ENCODE measurements around the gene EPYC. TPM values are rescaled to one million over a fixed set of nuclear protein-coding genes. Genes with fewer than 3 reads are reported as not detected.

The EPYC gene
- total RNA-seq, 5 donors from 2014 or later (not counting 1 experiment from before 2014, with no cell fraction given) = not detected

- Mint-ChIP-seq H3K4me1 (no peaks in the 10 kb centered on the region), H3K9me3 (no peaks in the 10 kb centered on the region), H3K36me3 (no peaks in the 10 kb centered on the region), H3K27me3 (peaks cover 3 to 5% of the 10 kb centered on the region in 2 donors), H3K27ac (no peak overlapping the region), H3K4me3 (no peak overlapping the region)
- 60% methylated on average over 1 of the region's 3 CpGs for WGBS (ENCODE audit: insufficient coverage)
- Histone ChIP-seq H3K36me3 (ENCODE audit: control insufficient read depth in 2 of 2, extremely low read depth in 1 of 2, insufficient read depth in 1 of 2, low read length in 1 of 2) (no peaks in the 10 kb centered on the region), H3K27me3 (replicated peaks in 1 of 2; ENCODE audit: control insufficient read depth in 2 of 2, extremely low read depth in 1 of 2, insufficient read depth in 2 of 2, low read length in 1 of 2) (peaks cover 0 to 3% of the 10 kb centered on the region in 2 experiments), H3K27ac (ENCODE audit: low read length) (no peak overlapping the region), H3K4me1 (ENCODE audit: control insufficient read depth in 1 of 2, extremely low read depth in 1 of 2, insufficient read depth in 2 of 2, low read length in 2 of 2) (no peaks in the 10 kb centered on the region), H3K4me3 (ENCODE audit: control insufficient read depth in 1 of 2, extremely low read depth in 1 of 2, low read length in 1 of 2) (no peak overlapping the region), H3K9me3 (no peaks in the 10 kb centered on the region)
- ATAC-seq (replicated peaks in 1 of 4) (no peak), DNase-seq (no peak)
- ChIA-PET CTCF (interaction anchor here in 1 of 2 donors (1.6 kb wide), 1 partner anchor 10 kb away, joined by 5 read pairs; no protein-coding TSS in a partner anchor), POLR2A (no interaction called here)
These were observed 46.4 kb downstream of the EPYC start for GRCh38 chr12:90958347-90958746.

- no peaks in the 10 kb centered on the region for H3K36me3 ChIP-seq (ENCODE audit: control insufficient read depth in 2 of 2, extremely low read depth in 1 of 2, insufficient read depth in 1 of 2, low read length in 1 of 2)
- peaks cover 0 to 5% of the 10 kb centered on the region in 2 donors for H3K27me3 Mint-ChIP-seq
- no peaks in the 10 kb centered on the region for H3K9me3 Mint-ChIP-seq
- no peaks in the 10 kb centered on the region for H3K9me3 ChIP-seq
- no peaks in the 10 kb centered on the region for H3K36me3 Mint-ChIP-seq
- DNase-seq (no peak), ATAC-seq (replicated peaks in 1 of 4) (no peak)
- ChIA-PET POLR2A (no interaction called here), CTCF (no interaction called here)
- no peaks in the 10 kb centered on the region for H3K4me1 Mint-ChIP-seq
- peaks cover 0 to 3% of the 10 kb centered on the region in 2 experiments for H3K27me3 ChIP-seq (replicated peaks in 1 of 2; ENCODE audit: control insufficient read depth in 2 of 2, extremely low read depth in 1 of 2, insufficient read depth in 2 of 2, low read length in 1 of 2)
- no peak within 1 kb of the TSS for H3K27ac ChIP-seq (ENCODE audit: low read length)
- no peak within 1 kb of the TSS for H3K4me3 Mint-ChIP-seq
- H3K27ac Mint-ChIP-seq = no peak within 1 kb of the TSS
- WGBS (ENCODE audit: insufficient coverage) = 95% methylated on average over 20 of the region's 22 CpGs
- H3K4me1 ChIP-seq (ENCODE audit: control insufficient read depth in 1 of 2, extremely low read depth in 1 of 2, insufficient read depth in 2 of 2, low read length in 2 of 2) = no peaks in the 10 kb centered on the region
- H3K4me3 ChIP-seq (ENCODE audit: control insufficient read depth in 1 of 2, extremely low read depth in 1 of 2, low read length in 1 of 2) = no peak within 1 kb of the TSS
These were observed 49.9 kb downstream of the EPYC start, which contains the start of gene CCER1 for GRCh38 chr12:90954921-90955320. TSS of gene CCER1 (minus strand) at chr12:90955176. CDS start at chr12:90954742, 434 bp downstream.

- Histone ChIP-seq H3K4me3 (ENCODE audit: control insufficient read depth in 1 of 2, extremely low read depth in 1 of 2, low read length in 1 of 2) (no peak overlapping the region), H3K4me1 (ENCODE audit: control insufficient read depth in 1 of 2, extremely low read depth in 1 of 2, insufficient read depth in 2 of 2, low read length in 2 of 2) (no peaks in the 10 kb centered on the region), H3K9me3 (no peaks in the 10 kb centered on the region), H3K27me3 (replicated peaks in 1 of 2; ENCODE audit: control insufficient read depth in 2 of 2, extremely low read depth in 1 of 2, insufficient read depth in 2 of 2, low read length in 1 of 2) (peaks cover 0 to 3% of the 10 kb centered on the region in 2 experiments), H3K27ac (ENCODE audit: low read length) (no peak overlapping the region), H3K36me3 (ENCODE audit: control insufficient read depth in 2 of 2, extremely low read depth in 1 of 2, insufficient read depth in 1 of 2, low read length in 1 of 2) (no peaks in the 10 kb centered on the region)
- ChIA-PET CTCF (no interaction called here), POLR2A (no interaction called here)
- DNase-seq (no peak), ATAC-seq (replicated peaks in 1 of 4) (no peak)
- Mint-ChIP-seq H3K4me1 (no peaks in the 10 kb centered on the region), H3K4me3 (no peak overlapping the region), H3K27ac (no peak overlapping the region), H3K36me3 (no peaks in the 10 kb centered on the region), H3K27me3 (peaks cover 0 to 3% of the 10 kb centered on the region in 2 donors), H3K9me3 (no peaks in the 10 kb centered on the region)
- WGBS (ENCODE audit: insufficient coverage) = 98% methylated on average over 25 of the region's 25 CpGs
These were observed 50.3 kb downstream of the EPYC start for GRCh38 chr12:90954428-90954827.

- Mint-ChIP-seq H3K4me1 (no peaks in the 10 kb centered on the region), H3K36me3 (no peaks in the 10 kb centered on the region), H3K27me3 (peaks cover 0 to 3% of the 10 kb centered on the region in 2 donors), H3K9me3 (no peaks in the 10 kb centered on the region), H3K27ac (no peak overlapping the region), H3K4me3 (no peak overlapping the region)
- 90% methylated on average over 25 of the region's 32 CpGs for WGBS (ENCODE audit: insufficient coverage)
- H3K4me1 ChIP-seq (ENCODE audit: control insufficient read depth in 1 of 2, extremely low read depth in 1 of 2, insufficient read depth in 2 of 2, low read length in 2 of 2) = no peaks in the 10 kb centered on the region
- peak in 3 of 35 experiments; percentile 5 to 8 (median 6) for DNase-seq
- ATAC-seq (replicated peaks in 1 of 4) = no peak
- H3K27ac ChIP-seq (ENCODE audit: low read length) = no peak overlapping the region
- no peaks in the 10 kb centered on the region for H3K36me3 ChIP-seq (ENCODE audit: control insufficient read depth in 2 of 2, extremely low read depth in 1 of 2, insufficient read depth in 1 of 2, low read length in 1 of 2)
- POLR2A ChIA-PET = no interaction called here
- H3K27me3 ChIP-seq (replicated peaks in 1 of 2; ENCODE audit: control insufficient read depth in 2 of 2, extremely low read depth in 1 of 2, insufficient read depth in 2 of 2, low read length in 1 of 2) = peaks cover 0 to 3% of the 10 kb centered on the region in 2 experiments
- no peaks in the 10 kb centered on the region for H3K9me3 ChIP-seq
- CTCF ChIA-PET = no interaction called here
- H3K4me3 ChIP-seq (ENCODE audit: control insufficient read depth in 1 of 2, extremely low read depth in 1 of 2, low read length in 1 of 2) = no peak overlapping the region
These were observed 50.8 kb downstream of the EPYC start for GRCh38 chr12:90953956-90954421.

- POLR2A ChIA-PET = no interaction called here
- H3K36me3 Mint-ChIP-seq = no peaks in the 10 kb centered on the region
- no peak overlapping the region for H3K27ac Mint-ChIP-seq
- no peaks in the 10 kb centered on the region for H3K9me3 Mint-ChIP-seq
- no peaks in the 10 kb centered on the region for H3K4me1 Mint-ChIP-seq
- H3K9me3 ChIP-seq = no peaks in the 10 kb centered on the region
- no peak overlapping the region for H3K4me3 Mint-ChIP-seq
- no peak overlapping the region for H3K4me3 ChIP-seq (ENCODE audit: control insufficient read depth in 1 of 2, extremely low read depth in 1 of 2, low read length in 1 of 2)
- ATAC-seq (replicated peaks in 1 of 4) (no peak), DNase-seq (no peak)
- no peaks in the 10 kb centered on the region for H3K36me3 ChIP-seq (ENCODE audit: control insufficient read depth in 2 of 2, extremely low read depth in 1 of 2, insufficient read depth in 1 of 2, low read length in 1 of 2)
- H3K27me3 ChIP-seq (replicated peaks in 1 of 2; ENCODE audit: control insufficient read depth in 2 of 2, extremely low read depth in 1 of 2, insufficient read depth in 2 of 2, low read length in 1 of 2) = peaks cover 0 to 3% of the 10 kb centered on the region in 2 experiments
- peaks cover 0 to 3% of the 10 kb centered on the region in 2 donors for H3K27me3 Mint-ChIP-seq
- H3K27ac ChIP-seq (ENCODE audit: low read length) = no peak overlapping the region
- no peaks in the 10 kb centered on the region for H3K4me1 ChIP-seq (ENCODE audit: control insufficient read depth in 1 of 2, extremely low read depth in 1 of 2, insufficient read depth in 2 of 2, low read length in 2 of 2)
- CTCF ChIA-PET = interaction anchor here (0.9 to 1.4 kb wide), 2 partner anchors 8 to 11 kb away, joined by 3 read pairs; no protein-coding TSS in a partner anchor
These were observed 53.2 kb downstream of the EPYC start for GRCh38 chr12:90951432-90952105.

GRCh38 chr12:90947869-90948268 is 56.9 kb downstream of the EPYC start:
- CTCF ChIA-PET = interaction anchor here in 1 of 2 donors (0.8 kb wide), 1 partner anchor 30 kb away, joined by 3 read pairs; no protein-coding TSS in a partner anchor
- 87% methylated on average over 6 of the region's 7 CpGs for WGBS (ENCODE audit: insufficient coverage)
- H3K27me3 Mint-ChIP-seq = no peaks in the 10 kb centered on the region
- no peaks in the 10 kb centered on the region for H3K4me1 ChIP-seq (ENCODE audit: control insufficient read depth in 1 of 2, extremely low read depth in 1 of 2, insufficient read depth in 2 of 2, low read length in 2 of 2)
- no peak overlapping the region for H3K4me3 Mint-ChIP-seq
- no peaks in the 10 kb centered on the region for H3K4me1 Mint-ChIP-seq
- H3K36me3 ChIP-seq (ENCODE audit: control insufficient read depth in 2 of 2, extremely low read depth in 1 of 2, insufficient read depth in 1 of 2, low read length in 1 of 2) = no peaks in the 10 kb centered on the region
- DNase-seq (no peak), ATAC-seq (replicated peaks in 1 of 4) (no peak)
- no peak overlapping the region for H3K27ac Mint-ChIP-seq
- H3K4me3 ChIP-seq (ENCODE audit: control insufficient read depth in 1 of 2, extremely low read depth in 1 of 2, low read length in 1 of 2) = no peak overlapping the region
- no peak overlapping the region for H3K27ac ChIP-seq (ENCODE audit: low read length)
- H3K9me3 Mint-ChIP-seq = no peaks in the 10 kb centered on the region
- peaks cover 0 to 2% of the 10 kb centered on the region in 2 experiments for H3K27me3 ChIP-seq (replicated peaks in 1 of 2; ENCODE audit: control insufficient read depth in 2 of 2, extremely low read depth in 1 of 2, insufficient read depth in 2 of 2, low read length in 1 of 2)
- POLR2A ChIA-PET = no interaction called here
- H3K36me3 Mint-ChIP-seq = no peaks in the 10 kb centered on the region
- H3K9me3 ChIP-seq = no peaks in the 10 kb centered on the region

Measured in T-cell (primary cell).